HG03103 (cell line): ENCODE results near the gene KRTAP10-12.
"Not testable (repeated sequence)": the region's sequence is repeated elsewhere in the genome, so short reads cannot be mapped to it uniquely, and the experiment has no call there.

ENCODE experiments used
- ATAC-seq: cut with Tn5 transposase; IDR thresholded peaks from one replicate; pipeline ENCODE4 v1.9.1; 2021; ENCODE audit warnings: low read depth; ENCODE audit not compliant: unreplicated experiment

KRTAP10-12 gene

GRCh38 chr21:44697172-44697810 lies at the start of gene KRTAP10-12:
Gene KRTAP10-12, plus strand, starts transcription at chr21:44697172. Its CDS starts 30 bp downstream, at chr21:44697202.
- ATAC-seq, result not testable (repeated sequence)

GRCh38 chr21:44647222-44647552 lies 49.8 kb upstream of the KRTAP10-12 start:
- no peak for ATAC-seq

GRCh38 chr21:44648557-44649311 lies 48.2 kb upstream of the KRTAP10-12 start:
- no peak for ATAC-seq

DNA sequence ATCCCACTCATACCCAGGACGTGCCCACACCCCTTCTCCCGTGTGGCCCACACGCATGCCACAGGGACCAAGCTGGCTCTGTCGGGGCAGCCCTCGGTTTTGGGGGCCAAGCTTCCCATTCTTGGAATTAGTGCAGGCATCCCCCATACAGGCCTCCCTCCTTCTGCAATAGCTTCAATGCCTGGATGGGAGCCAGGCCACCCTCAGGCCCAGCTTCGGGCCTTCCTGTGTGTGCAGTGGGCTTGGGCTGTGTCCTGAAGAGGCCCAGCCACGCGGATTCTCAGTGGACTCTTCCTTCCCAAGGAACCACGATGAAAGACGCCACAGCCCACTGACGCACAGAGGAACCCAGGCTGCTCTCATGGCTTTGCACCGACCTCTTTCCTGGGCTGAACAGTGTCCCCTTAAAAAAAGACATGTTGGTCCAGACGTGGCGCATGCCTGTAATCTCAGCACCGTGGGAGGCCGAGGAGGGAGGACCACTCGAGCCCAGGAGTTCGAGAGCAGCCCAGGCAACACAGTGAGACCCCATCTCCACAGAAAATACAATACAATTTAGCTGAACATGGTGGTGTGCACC lies 47.4 kb upstream of the KRTAP10-12 start:
- ATAC-seq, result no peak

DNA sequence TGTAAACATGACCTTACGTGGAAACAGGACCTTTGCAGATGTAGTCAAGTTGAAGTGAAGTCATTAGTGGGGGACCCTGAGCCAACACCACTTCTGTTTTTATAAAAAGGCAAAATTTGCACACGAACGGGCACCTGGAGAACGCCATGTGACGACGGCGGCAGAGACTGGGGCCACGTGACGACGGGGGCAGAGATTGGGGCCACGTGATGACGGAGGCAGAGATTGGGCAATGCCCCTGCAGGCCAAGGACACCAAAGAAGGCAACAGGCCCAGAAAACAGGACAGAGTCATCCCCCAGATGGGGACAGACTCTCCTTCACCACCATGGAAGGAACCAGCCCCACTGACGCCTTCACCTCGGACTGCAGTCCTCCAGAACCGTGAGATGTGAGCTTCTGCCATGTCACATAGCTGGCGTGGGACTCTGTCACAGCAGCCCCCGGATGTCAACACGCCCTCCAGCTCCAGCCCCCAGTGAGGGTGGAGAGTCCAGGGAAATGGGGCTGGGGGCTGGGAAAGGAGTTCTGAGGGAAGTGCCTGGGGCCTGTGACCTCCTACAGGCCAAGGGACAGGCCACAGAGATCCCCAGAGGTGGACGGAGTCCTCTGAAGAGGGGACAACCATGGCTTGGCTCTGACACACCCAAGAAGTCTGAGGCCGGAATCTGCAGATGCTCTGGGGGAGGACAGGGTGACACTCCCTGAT lies 46.6 kb upstream of the KRTAP10-12 start:
- no peak for ATAC-seq

DNA sequence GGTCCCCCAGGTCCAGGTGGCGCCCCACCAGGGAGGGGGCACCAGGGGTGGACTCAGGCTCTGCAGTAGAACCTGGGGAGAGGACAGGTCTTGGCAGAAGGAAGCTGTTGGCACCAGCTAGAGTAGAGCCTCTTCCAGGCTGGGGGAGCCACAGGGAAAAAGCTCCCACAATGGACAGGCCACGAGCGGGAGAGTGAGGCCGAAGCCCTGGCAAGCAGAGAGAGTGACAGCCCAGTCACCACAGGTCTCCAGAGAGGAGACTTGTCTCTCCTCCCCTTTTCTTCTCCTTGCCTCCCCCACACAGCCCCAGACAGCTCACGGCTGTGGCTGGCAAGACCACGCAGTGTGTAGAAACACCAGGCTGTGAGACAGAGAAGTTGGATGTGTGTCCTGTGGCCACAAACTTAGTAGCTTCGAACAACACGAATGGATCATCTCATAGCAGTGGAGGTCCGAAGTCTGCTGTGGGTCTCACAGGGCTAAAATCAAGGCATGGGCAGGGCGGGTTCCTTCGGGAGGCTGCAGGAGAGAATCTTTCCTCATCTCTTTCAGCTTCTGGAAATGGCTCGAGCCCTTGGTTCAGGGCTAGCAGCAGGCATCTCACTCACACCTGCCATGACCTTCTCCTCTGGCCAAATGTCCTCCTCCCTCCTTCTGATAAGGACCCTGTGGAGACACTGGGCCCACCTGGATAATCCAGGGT lies 45.8 kb upstream of the KRTAP10-12 start:
- ATAC-seq, result no peak

- no peak for ATAC-seq
Observed at GRCh38 chr21:44653123-44653522, 43.8 kb upstream of the KRTAP10-12 start.

- no peak for ATAC-seq
Observed at GRCh38 chr21:44653656-44654575, 43.1 kb upstream of the KRTAP10-12 start.

DNA sequence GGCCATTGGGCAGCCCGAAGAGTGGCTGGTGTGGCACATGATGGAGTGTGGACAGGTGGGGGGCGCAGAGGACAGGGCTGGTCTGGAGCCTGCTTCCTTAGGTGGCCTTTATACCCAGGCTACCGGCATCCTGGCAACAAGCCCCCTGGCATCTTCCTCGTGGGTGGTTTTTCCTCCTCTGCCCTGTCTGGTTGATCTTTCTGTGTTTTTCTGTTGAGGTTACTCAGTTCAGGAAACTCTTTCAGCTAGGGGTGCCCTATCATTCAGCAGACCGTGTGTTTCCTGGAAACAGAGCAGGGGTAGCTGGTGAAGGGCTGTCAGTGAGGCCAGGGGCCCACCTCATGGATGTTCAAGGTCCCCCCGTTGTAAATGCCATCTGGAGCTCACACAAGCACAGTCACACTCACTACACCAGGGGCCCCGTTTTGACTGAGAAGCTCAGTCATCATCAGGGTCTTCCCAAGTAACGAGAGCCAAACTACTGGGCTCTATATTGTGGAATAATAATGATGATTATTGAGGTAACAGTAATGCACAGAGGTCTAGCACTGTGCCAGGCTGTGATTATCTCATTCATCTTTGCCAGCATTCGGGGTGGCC lies 42.3 kb upstream of the KRTAP10-12 start, which contains the start of gene KRTAP12-4:
KRTAP12-4 (minus strand) TSS at position 84 of the 600 bp plus-strand sequence; CDS start at position 39, 45 bp downstream.
- ATAC-seq, result no peak

DNA sequence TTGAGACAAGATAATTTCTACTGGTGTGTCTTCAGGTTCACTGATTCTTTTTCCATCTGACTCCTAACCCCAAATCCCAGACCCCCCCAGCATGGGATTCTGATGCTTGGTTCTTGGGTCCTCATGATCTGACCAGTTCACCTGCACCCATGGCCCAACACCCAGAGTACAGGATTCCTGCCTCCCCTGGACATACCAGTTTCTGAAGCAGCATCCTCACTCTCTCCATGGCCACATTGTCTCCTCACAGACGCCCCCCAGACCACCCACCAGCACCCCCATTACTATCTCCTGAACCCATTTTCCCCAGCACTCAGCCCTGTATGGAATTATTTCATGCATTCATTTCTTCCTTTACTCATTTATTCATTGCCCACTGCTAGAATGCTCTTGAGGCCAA lies 40.1 kb upstream of the KRTAP10-12 start:
- no peak for ATAC-seq

DNA sequence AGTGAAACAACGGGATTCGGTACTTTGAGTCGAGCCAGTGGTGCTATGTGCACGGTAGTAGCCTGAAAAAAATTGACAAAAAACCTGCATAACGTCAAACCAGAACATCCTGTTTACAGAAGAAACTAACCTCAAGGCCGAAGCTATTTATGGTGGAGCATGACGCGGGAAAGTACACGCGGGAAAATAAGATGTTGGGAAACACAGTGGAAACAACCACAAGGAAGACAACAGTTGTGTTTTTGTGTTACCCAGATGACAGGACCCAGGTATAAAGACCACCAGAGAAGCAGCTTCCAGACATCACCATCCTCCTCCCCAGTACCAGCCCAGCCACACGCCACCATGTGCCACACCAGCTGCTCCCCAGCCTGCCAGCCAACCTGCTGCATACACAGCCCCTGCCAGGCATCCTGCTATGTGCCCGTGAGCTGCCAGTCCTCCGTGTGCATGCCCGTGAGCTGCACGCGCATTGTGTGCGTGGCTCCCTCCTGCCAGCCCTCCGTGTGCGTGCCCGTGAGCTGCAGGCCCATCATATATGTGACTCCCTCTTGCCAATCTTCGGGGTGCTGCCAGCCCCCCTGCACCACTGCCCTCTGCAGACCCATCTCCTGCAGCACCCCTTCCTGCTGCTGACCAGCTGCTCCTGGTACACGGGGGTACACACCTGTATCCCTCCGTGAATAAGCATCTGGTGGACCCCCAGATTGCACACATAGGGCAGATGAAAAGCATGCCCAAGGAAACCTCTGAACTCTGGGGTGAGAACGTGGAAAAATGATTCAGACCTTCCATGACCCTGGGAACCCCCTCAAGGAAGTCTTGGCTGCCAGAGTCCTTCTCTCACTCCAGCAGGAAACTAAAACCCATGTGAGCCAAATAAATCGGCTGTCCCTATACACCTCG lies 39.1 kb upstream of the KRTAP10-12 start, which contains the start of gene KRTAP12-3:
KRTAP12-3 (plus strand) TSS at position 298 of the 906 bp plus-strand sequence; CDS start at position 346, 48 bp downstream.
- ATAC-seq, result no peak

DNA sequence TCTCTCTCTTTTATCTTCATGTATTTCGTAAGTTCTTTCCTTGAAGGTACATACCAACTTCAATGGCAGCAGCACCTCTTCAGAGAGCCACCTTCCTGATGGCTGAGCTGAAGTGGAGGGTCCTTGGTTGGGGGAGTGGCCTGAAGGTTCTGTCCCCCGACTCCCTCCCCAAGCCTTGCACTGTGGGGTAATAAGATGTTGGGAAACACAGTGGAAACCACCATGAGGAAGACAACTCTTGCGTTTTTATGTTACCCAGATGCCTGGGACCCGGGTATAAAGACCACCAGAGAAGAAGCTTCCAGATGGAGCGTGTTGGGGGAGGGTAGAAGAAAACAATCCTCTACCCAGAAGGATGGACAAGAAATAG lies 38.4 kb upstream of the KRTAP10-12 start:
- no peak for ATAC-seq

DNA sequence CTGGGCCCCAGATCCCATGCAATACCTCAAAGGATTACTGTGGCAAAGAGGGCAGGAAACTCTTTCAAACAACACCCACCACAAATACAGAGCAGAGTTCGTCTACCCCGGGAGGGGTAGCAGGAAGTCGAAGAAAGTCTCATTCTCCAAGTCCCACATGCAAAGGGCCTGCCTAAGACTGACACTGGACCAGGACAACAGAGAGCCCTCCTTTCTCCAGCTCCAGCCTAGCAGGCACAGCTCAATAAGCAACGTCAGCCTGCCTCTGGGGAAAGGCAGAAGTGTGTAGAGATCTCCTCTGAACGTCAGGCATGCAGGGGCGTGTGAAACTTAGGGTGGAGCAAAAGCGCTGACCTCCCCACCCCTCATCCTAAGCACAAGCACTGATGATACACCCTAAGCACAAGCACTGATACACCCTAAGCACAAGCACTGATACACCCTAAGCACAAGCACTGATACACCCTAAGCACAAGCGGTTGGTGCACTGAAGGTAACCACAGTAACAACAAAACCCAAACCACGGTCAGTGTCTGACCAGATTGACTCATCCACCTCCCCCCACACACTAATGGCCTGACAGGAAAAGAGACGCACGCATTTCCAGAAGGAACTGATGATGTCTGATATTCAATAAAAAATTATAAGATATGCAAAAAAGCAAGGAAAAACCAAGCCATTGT lies 37.9 kb upstream of the KRTAP10-12 start:
- no peak for ATAC-seq

GRCh38 chr21:44661567-44661966 lies 35.4 kb upstream of the KRTAP10-12 start:
- not testable (repeated sequence) for ATAC-seq

GRCh38 chr21:44664691-44665090 lies 32.3 kb upstream of the KRTAP10-12 start:
- no peak for ATAC-seq

GRCh38 chr21:44666401-44667320 lies 30.3 kb upstream of the KRTAP10-12 start, which contains the start of gene KRTAP12-2:
Gene KRTAP12-2, minus strand, starts transcription at chr21:44666927. Its CDS starts 41 bp downstream, at chr21:44666886.
- ATAC-seq, result no peak
